SU-DHL-6 (cell line): ENCODE results near the gene RETREG1.

Source experiments
- H2AFZ ChIP-seq: fragments of 200-600 bp; sonication (generic); 2 replicates; pipeline ENCODE4 v1.6.1; 2014; ENCODE audit warnings: low read depth, mild to moderate bottlenecking, moderate library complexity, mixed read lengths, antibody characterized with exemption, low read length; ENCODE audit not compliant: severe bottlenecking
- H3F3A ChIP-seq: fragments of 200-600 bp; shearing (Covaris generic); 2 replicates; pipeline ENCODE4 v1.6.0; 2016; ENCODE audit warnings: antibody characterized with exemption, mild to moderate bottlenecking; ENCODE audit not compliant: insufficient read depth
- H3K27ac ChIP-seq: fragments of 200-600 bp; sonication (generic); 2 replicates; pipeline ENCODE4 v1.5.1; 2016; ENCODE audit warnings: low read depth, mild to moderate bottlenecking, low read length, moderate library complexity, mixed read lengths
- H3K27me3 ChIP-seq: fragments of 200-600 bp; sonication (generic), shearing (Covaris generic); 2 replicates; pipeline ENCODE4 v1.6.0; 2014; ENCODE audit warnings: mild to moderate bottlenecking, low read length
- H3K36me3 ChIP-seq: fragments of 200-600 bp; sonication (generic); 2 replicates; pipeline ENCODE4 v1.6.1; 2014; ENCODE audit warnings: mild to moderate bottlenecking, low read length, mixed read lengths
- H3K4me2 ChIP-seq: fragments of 300-600, 200-600 bp; shearing (Covaris generic), sonication (generic); 2 replicates; pipeline ENCODE4 v1.6.0; 2014; ENCODE audit warnings: low read length, low read depth, mild to moderate bottlenecking; ENCODE audit not compliant: poor library complexity, severe bottlenecking
- H3K4me3 ChIP-seq: fragments of 200-600 bp; sonication (generic); 2 replicates; pipeline ENCODE4 v1.5.1; 2014; ENCODE audit warnings: antibody characterized with exemption, low read length, mild to moderate bottlenecking, mixed read lengths; ENCODE audit not compliant: insufficient read depth, poor library complexity, severe bottlenecking
- H3K79me2 ChIP-seq: fragments of 200-600 bp; sonication (generic); 2 replicates; pipeline ENCODE4 v1.6.1; 2014; ENCODE audit warnings: mild to moderate bottlenecking, low read length, moderate library complexity; ENCODE audit not compliant: insufficient read depth
- H3K9ac ChIP-seq: fragments of 200-600 bp; sonication (generic); 2 replicates; pipeline ENCODE4 v1.7.0; 2014; ENCODE audit warnings: mild to moderate bottlenecking, low read length
- H3K9me2 ChIP-seq: fragments of 200-600 bp; sonication (generic); replicated peaks from 2 replicates; pipeline ENCODE4 v1.6.1; 2014; ENCODE audit warnings: low read length; ENCODE audit not compliant: insufficient read depth
- H3K9me3 ChIP-seq: fragments of 200-600 bp; sonication (generic); 2 replicates; pipeline ENCODE4 v1.6.1; 2014; ENCODE audit warnings: low read length, mixed read lengths; ENCODE audit not compliant: insufficient read depth
- H4K20me1 ChIP-seq: fragments of 200-600 bp; sonication (generic); 2 replicates; pipeline ENCODE4 v1.6.1; 2014; ENCODE audit warnings: low read depth, mild to moderate bottlenecking, antibody characterized with exemption, low read length, moderate library complexity, mixed read lengths
- CTCF ChIP-seq: fragments of 200-600 bp; sonication (generic); IDR thresholded peaks from one replicate; pipeline ENCODE4 v1.5.1; 2017; ENCODE audit warnings: antibody characterized with exemption, mild to moderate bottlenecking, low read length, moderate library complexity; ENCODE audit not compliant: insufficient read depth, poor library complexity, severe bottlenecking
- EZH2phosphoT487 ChIP-seq: fragments of 200-600 bp; sonication (generic), shearing (Covaris generic); conservative IDR thresholded peaks from 2 replicates; pipeline ENCODE4 v1.6.1; 2018; ENCODE audit warnings: mild to moderate bottlenecking, antibody characterized with exemption, low read length, moderate library complexity, mixed read lengths

Gene RETREG1

DNA sequence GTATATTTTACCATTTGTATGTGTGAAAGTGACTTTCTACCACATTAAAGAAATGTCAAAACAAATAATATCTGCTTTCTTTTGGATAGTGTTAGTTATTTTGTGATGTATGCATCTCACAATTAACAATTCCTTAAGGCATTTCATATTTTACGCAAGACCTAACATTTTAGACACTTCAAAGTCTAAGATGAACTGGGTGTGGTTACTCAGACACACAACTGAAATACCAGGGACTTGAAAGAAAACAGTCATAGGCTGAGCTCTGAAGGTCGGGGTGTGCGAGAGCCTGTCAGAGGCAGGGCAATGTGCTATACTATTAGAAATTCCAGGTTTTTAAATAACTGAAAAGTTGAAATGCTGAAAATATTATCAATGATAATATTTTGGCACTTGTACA lies 106.7 kb downstream of the RETREG1 start:
- H3K4me2 ChIP-seq = no peak overlapping the region
- no peaks in the 10 kb centered on the region for H3K27me3 ChIP-seq
- no peak overlapping the region for H3K4me3 ChIP-seq
- no peaks in the 10 kb centered on the region for H3K9me2 ChIP-seq
- H3K36me3 ChIP-seq = no peaks in the 10 kb centered on the region
- H4K20me1 ChIP-seq = no peaks in the 10 kb centered on the region
- TF ChIP-seq CTCF (no peak), EZH2phosphoT487 (no peak)
- no peaks in the 10 kb centered on the region for H3K9me3 ChIP-seq
- no peak overlapping the region for H3K9ac ChIP-seq
- H3F3A ChIP-seq = no peaks in the 10 kb centered on the region
- H3K79me2 ChIP-seq = no peaks in the 10 kb centered on the region
- no peak overlapping the region for H2AFZ ChIP-seq
- no peak overlapping the region for H3K27ac ChIP-seq

GRCh38 chr5:16508730-16509531 lies 107.9 kb downstream of the RETREG1 start:
- Histone ChIP-seq H3F3A (no peaks in the 10 kb centered on the region), H3K9me2 (no peaks in the 10 kb centered on the region), H2AFZ (no peak overlapping the region), H3K4me3 (no peak overlapping the region), H3K27ac (no peak overlapping the region), H3K9ac (no peak overlapping the region), H3K9me3 (no peaks in the 10 kb centered on the region), H4K20me1 (no peaks in the 10 kb centered on the region), H3K36me3 (no peaks in the 10 kb centered on the region), H3K4me2 (no peak overlapping the region), H3K79me2 (no peaks in the 10 kb centered on the region), H3K27me3 (no peaks in the 10 kb centered on the region)
- TF ChIP-seq EZH2phosphoT487 (no peak), CTCF (no peak)

DNA sequence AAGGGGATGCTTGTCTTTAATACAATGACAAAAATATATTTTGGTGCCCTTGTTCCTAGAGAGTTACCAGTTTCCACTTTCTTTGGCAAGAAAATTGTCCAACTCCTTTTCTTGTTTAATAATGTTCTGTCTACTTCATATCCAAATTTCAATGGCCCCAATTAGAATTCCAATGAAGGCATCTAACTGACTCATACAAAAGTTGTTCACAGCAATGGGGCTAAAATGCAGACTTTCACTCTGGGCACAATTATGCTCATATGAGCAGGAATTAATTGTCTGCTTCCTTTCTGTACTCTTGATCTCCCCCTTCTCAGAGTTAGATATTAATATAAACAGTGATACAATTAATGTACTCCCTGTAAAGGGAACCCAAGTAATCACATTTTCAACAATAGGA lies 109.1 kb downstream of the RETREG1 start:
- Histone ChIP-seq H3K79me2 (no peaks in the 10 kb centered on the region), H4K20me1 (no peaks in the 10 kb centered on the region), H2AFZ (no peak overlapping the region), H3F3A (no peaks in the 10 kb centered on the region), H3K27me3 (no peaks in the 10 kb centered on the region), H3K4me2 (no peak overlapping the region), H3K9me2 (no peaks in the 10 kb centered on the region), H3K9me3 (no peaks in the 10 kb centered on the region), H3K36me3 (no peaks in the 10 kb centered on the region), H3K27ac (no peak overlapping the region), H3K4me3 (no peak overlapping the region), H3K9ac (no peak overlapping the region)
- no peak for TF ChIP-seq EZH2phosphoT487
- no peak for TF ChIP-seq CTCF
